Esophagus muscularis mucosa (tissue), 3 donors: ENCODE results near the gene PCDHGA1.

Experiments
- POLR2A ChIP-seq: fragments of 450-650 bp; IDR thresholded peaks from one replicate; pipeline ENCODE4 v1.6.1; 2017; ENCODE audit warnings: antibody characterized with exemption, moderate library complexity, mild to moderate bottlenecking, low read depth
- TF ChIP-seq, protein P1 (sequence below), 3 experiments: fragments of 200-600 bp in 2 of 3; fragments of 450-650 bp in 1 of 3; sonication (generic) in 2 of 3; IDR thresholded peaks; one replicate each; pipeline ENCODE4 v1.5.1; 2017 to 2019; ENCODE audit warnings: antibody characterized with exemption in 3 of 3, mild to moderate bottlenecking in 2 of 3, moderate library complexity in 1 of 3

DNA sequence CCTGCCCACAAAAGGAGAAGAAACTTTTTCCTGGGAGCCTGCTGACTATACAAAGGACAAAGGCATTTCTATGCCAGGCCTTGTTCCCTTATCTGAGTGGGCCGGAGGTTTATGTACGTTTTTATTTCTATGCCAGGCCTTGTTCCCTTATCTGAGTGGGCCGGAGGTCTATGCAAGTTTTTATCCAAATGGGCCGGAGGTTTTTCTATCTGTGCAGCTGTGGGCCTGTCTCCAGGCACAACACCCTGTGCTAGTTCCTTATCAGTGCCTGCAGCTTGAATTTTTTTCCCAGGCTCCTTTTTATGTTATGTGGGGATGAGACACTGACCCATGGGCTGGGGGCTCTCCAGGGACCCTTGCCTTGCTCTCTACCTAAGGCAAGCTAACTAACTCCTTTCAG lies 31.9 kb upstream of the PCDHGA1 start:
- no peak for TF ChIP-seq POLR2A
- TF ChIP-seq, protein P1, sequence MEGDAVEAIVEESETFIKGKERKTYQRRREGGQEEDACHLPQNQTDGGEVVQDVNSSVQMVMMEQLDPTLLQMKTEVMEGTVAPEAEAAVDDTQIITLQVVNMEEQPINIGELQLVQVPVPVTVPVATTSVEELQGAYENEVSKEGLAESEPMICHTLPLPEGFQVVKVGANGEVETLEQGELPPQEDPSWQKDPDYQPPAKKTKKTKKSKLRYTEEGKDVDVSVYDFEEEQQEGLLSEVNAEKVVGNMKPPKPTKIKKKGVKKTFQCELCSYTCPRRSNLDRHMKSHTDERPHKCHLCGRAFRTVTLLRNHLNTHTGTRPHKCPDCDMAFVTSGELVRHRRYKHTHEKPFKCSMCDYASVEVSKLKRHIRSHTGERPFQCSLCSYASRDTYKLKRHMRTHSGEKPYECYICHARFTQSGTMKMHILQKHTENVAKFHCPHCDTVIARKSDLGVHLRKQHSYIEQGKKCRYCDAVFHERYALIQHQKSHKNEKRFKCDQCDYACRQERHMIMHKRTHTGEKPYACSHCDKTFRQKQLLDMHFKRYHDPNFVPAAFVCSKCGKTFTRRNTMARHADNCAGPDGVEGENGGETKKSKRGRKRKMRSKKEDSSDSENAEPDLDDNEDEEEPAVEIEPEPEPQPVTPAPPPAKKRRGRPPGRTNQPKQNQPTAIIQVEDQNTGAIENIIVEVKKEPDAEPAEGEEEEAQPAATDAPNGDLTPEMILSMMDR (IDR thresholded peaks at IDR 0.05), result no peak
